Germinal center (tissue), 1 donor: ENCODE measurements around the gene FABP7.

ENCODE experiments used
- DNase-seq: peaks from one replicate; pipeline ENCODE4 v3.0.0; 2012; ENCODE audit warnings: mixed read lengths, low spot score

FABP7 gene

DNA sequence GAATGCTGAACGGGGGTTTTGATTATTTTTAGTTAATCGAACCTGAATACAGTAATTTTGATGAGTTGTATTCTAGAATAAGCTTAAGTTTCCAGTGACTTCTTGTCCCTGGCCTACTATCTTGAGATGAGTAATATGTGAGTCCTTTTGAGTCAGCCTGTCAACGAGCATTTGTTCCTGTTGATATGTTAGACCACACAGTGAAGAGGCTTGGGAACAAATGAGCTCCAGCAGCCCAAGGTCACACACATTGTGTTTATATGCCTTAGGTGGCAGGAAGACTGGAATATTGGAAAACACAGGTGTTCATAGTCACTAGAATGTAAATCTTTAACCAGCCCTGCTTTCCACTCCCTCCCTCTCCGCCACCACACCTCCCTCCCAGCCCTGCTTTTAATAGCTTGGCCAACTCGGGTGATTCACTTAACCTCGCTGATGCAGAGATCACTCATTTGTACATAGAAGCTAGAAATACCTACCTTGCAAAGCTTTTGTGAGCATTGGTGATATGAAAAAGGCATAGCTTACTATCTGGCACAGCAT is 18.7 kb downstream of the FABP7 start:
- no peak for DNase-seq

DNA sequence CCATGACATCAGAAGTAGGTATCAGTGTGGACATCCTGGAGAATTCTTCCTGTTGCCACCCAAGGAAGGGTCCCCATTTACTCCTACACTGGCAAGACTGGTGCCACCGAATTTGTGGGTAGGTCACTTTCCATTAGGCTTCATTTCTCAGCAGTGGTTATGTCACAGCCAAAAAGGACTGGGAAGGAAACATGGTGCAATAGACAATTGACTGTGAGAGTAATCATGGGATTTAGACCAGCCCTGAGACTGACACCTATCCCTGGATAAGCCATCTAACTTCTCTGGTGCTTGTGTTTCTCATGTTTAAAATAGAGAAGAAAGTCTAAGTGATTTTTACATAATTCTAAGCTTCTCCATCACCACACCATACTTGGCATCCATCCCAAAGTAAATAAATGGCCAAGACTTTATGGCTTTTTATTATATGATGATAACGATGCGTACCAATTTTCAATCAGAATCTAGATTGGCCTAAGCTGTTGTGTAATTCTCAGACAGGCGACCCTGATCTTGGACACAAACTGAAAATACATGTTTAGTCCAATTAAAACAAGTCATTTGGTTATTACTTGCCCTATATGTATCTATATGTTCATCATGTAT is 19.7 kb downstream of the FABP7 start:
- DNase-seq = no peak

DNA sequence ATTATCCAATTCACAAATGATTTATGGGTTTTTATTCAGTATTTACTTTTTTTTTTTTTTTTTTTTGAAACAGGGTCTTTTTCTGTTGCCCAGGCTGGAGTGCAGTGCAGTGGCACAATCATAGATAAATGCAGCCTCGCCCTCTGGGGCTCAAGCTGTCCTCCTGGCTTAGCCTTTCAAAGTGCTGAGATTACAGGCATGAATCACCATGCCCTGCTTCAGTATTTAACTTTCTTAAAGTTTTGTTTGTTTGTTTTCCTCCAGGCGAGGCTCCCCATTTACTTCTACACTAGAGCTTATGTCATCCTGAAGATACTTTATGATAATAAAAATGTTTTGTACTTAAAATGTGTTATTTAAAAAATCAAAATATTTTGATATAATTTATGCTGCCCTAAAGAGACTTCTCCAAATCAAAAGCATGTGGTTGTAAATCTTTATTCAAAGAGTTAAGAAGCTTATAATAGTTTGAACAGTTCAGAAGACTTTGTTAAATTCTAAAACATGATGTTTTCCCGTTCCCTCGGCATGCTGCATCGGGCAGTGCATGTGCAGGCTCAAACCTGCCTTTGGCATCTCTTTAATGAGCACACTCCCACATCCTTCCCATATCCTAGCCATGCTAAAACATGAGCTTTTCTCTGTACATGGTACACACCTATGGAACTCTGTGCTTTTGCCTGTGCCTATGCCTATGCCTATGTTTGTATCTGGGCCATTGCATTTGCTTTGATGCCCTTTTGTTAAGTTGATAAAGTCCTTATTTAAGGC is 20.6 kb downstream of the FABP7 start:
- DNase-seq = no peak

DNA sequence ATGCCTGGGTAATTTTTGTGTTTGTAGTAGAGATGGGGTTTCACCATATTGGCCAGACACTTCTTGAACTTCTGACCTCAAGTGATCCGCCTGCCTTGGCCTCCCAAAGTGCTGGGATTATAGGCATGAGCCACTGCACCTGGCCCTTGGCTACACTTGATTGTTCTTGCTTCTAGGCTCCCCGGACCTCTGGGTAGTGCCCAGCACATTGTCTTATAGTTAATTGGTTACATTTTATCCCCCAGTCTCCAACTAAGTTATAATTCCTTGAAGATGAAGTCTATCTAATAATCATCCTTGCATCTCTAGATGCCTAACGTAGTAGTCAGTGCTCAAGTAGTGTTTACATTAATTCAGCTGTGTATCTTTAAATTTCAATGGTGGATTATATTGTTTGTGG is 21.4 kb downstream of the FABP7 start:
- no peak for DNase-seq

DNA sequence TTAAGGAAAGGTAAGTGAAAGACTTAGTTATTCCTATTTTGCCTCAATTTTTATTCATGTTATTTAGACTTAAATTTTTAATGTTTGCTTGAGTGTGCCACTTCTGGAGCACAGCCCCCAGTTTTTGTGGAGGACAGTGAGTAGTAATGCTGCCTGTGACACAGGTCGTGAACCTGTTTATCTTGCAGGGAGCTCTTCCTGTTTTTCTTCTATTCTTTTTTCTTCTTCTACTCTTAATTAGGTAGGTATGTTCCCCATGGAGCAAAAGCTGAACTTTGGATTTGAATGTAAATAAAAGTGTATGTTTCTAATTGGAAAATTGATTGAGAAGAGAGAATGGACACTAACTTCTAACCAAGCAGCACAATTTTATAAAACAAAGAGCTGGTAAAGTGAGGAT is 21.9 kb downstream of the FABP7 start:
- no peak for DNase-seq

- DNase-seq = no peak
Observed at GRCh38 chr6:122803171-122803661, 23.7 kb downstream of the FABP7 start.

GRCh38 chr6:122804962-122805485 is 25.5 kb downstream of the FABP7 start:
- no peak for DNase-seq

DNA sequence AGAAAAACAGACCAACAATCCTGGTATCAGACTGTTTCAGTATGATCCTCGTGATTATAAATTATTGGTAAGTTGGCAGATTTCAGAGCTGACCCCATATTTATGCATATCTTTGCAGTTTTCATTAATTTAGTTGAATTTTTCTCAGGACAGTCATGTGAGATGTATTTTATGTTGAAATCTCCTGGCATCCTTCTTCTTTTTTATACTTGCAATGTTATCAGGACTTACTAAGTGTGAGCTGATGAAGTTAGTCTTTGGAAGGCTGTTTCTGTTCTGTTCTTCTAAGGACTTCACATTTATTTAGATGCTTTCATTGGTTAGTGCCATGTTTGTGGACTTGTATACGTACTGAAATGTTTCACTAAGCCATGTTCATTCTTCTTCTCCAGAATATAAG is 26.8 kb downstream of the FABP7 start:
- DNase-seq = no peak

GRCh38 chr6:122808121-122808885 is 28.8 kb downstream of the FABP7 start:
- DNase-seq = no peak

DNA sequence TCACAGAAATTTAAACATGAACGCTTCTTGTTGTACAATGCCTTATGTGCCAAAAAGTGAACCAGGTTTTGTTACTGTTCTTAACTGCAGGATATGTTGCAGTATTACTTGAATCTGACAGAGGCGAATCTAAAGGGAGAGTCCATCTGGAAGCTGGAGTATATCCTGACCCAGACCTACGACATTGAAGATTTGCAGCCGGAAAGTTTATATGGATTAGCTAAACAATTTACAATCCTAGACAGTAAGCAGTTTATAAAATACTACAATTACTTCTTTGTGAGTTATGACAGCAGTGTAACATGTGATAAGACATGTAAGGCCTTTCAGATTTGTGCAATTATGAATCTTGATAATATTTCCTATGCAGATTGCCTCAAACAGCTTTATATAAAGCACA is 29.5 kb downstream of the FABP7 start:
- no peak for DNase-seq

DNA sequence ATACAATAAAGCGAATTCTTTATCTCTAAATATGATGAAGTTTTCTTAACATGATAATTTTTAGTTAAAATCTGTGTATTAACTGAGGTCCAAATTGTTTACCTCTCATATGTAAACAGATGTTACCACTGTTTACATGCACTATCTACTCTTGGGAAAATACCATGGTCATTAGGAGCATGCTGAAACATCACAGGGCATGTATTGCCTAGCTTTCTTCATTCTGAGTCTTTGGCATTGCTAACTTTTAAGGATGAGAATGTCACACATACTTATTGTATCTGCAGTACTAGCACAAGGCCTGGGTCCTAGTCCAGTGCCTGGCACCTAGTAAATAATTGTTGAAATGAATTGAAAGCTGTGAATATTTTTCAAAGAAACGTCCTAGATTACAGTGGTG is 30.2 kb downstream of the FABP7 start:
- DNase-seq = no peak

- DNase-seq = no peak
Observed at GRCh38 chr6:122810189-122810588, 30.7 kb downstream of the FABP7 start.

- no peak for DNase-seq
Observed at GRCh38 chr6:122817358-122817757, 37.8 kb downstream of the FABP7 start.

GRCh38 chr6:122817766-122818165 is 38.2 kb downstream of the FABP7 start:
- no peak for DNase-seq

GRCh38 chr6:122818866-122819265 is 39.4 kb downstream of the FABP7 start:
- DNase-seq = no peak

- no peak for DNase-seq
Observed at GRCh38 chr6:122821095-122821494, 41.6 kb downstream of the FABP7 start.

- no peak for DNase-seq
Observed at GRCh38 chr6:122825163-122825562, 45.6 kb downstream of the FABP7 start.

- no peak for DNase-seq
Observed at GRCh38 chr6:122829456-122829855, 49.9 kb downstream of the FABP7 start.

- DNase-seq = no peak
Observed at GRCh38 chr6:122831511-122831910, 52.0 kb downstream of the FABP7 start.

GRCh38 chr6:122832459-122832858 is 52.9 kb downstream of the FABP7 start:
- no peak for DNase-seq

- DNase-seq = no peak
Observed at GRCh38 chr6:122833021-122833491, 53.5 kb downstream of the FABP7 start.
